Heart right ventricle (tissue), 16 donors: ENCODE data around the gene MKRN2OS. TPM values are rescaled to one million over a fixed set of nuclear protein-coding genes. Genes with fewer than 3 reads are reported as not detected.

Experiments used
- ATAC-seq, 8 donors: fragments of 200-7000 bp; cut with Tn5 transposase; one replicate each; pipeline ENCODE4 v1.9.1; 2020; ENCODE audit warnings: mild to moderate bottlenecking in 8 of 8, moderate library complexity in 8 of 8, moderate number of reproducible peaks in 1 of 8
- DNase-seq, 2 donors: peaks; one replicate each; pipeline ENCODE4 v3.0.0-alpha.2; 2020
- H3K27ac ChIP-seq, 10 donors: fragments of 200-600 bp; sonication (generic) in 2 of 10; one replicate each; pipeline versions ENCODE4 v1.5.0 to v1.8.0; 2020 to 2022; ENCODE audit warnings: mild to moderate bottlenecking in 3 of 10
- H3K27me3 ChIP-seq, 7 donors: fragments of 200-600 bp; one replicate each; pipeline ENCODE4 v1.8.0; 2021 to 2022; ENCODE audit warnings: mild to moderate bottlenecking in 2 of 7
- H3K36me3 ChIP-seq, 9 donors: fragments of 200-600 bp; sonication (generic) in 1 of 9; one replicate each; pipeline versions ENCODE4 v1.5.0 to v1.8.0; 2020 to 2022; ENCODE audit warnings: mild to moderate bottlenecking in 2 of 9
- H3K4me1 ChIP-seq, 9 donors: fragments of 200-600 bp; sonication (generic) in 1 of 9; one replicate each; pipeline versions ENCODE4 v1.5.0 to v1.8.0; 2020 to 2022; ENCODE audit warnings: mild to moderate bottlenecking in 4 of 9
- H3K4me3 ChIP-seq, 10 donors: fragments of 200-600 bp; sonication (generic) in 2 of 10; one replicate each; pipeline versions ENCODE4 v1.5.0 to v1.8.0; 2020 to 2022; ENCODE audit warnings: mild to moderate bottlenecking in 7 of 10, moderate library complexity in 2 of 10
- H3K9me3 ChIP-seq, 11 donors: fragments of 200-600 bp in 10 of 11; sonication (generic) in 2 of 11; one replicate each; pipeline versions ENCODE4 v1.5.0 to v1.8.0; 2013 to 2022; ENCODE audit warnings: mild to moderate bottlenecking in 2 of 11, control low read depth in 1 of 11, moderate library complexity in 1 of 11
- CTCF ChIP-seq, 9 donors: fragments of 200-600 bp; sonication (generic) in 2 of 9; IDR thresholded peaks; one replicate each; pipeline versions ENCODE4 v1.5.0 to v1.8.0; 2021 to 2022; ENCODE audit warnings: antibody characterized with exemption in 9 of 9, mild to moderate bottlenecking in 5 of 9, moderate library complexity in 1 of 9
- WGBS, 2 donors: extraction: QIAGEN DNeasy Blood & Tissue Kit; methylation state at CpG; one replicate each; pipeline ENCODE4 v1.1.7; 2013; ENCODE audit warnings: inconsistent platforms in 1 of 2; 5-methylcytosine and 5-hydroxymethylcytosine counted together
- intact Hi-C, 10 donors: fragments of 100-400 bp; cut with DNase I; formaldehyde crosslinking; loops; one replicate each; pipeline versions ENCODE4 v1.11.1 to v1.14.2; 2022
- polyA plus RNA-seq, 2 donors: library from polyadenylated mRNA; stranded (reverse); fragments of 200-250 nt; gene quantifications; one replicate each; pipeline ENCODE4 v1.2.3, GENCODE V29; 2013
- total RNA-seq, 10 donors: library from RNA; stranded (reverse); fragmentation: NEBNext Ultra II Directional in 3 of 10; extraction: Animal tissue kit (Norgen Biotek cat#: 25700) in 3 of 10; gene quantifications; one replicate each; pipeline versions ENCODE4 v1.2.1 to v1.2.4, GENCODE V29; 2021 to 2023
- donor health status: Arrhythmogenic right ventricular cardiomyopathy.
- donor health status: ischemic (EF 13 %, LVEDD 7.1; RV severe dilation, severe dysfunction).
- donor health status: healthy with polysubstance abuse.
- donor health status: DM: no; HTN: yes; CAD: no.
- donor health status: DM: no; HTN: no; CAD: no.
- donor health status: ischemic (EF 25% LVEDD 6.9; RV normal size, moderate dysfunction).
- donor health status: ischemic (EF 25% LVEDD 5.7; RV mildly dilated, moderate dysfunction).
- donor health status: healthy.
- donor health status: DM: yes; HTN: yes; CAD: no.
- donor health status: Ischemic cardiomyopathy.
- donor health status: ischemic (EF 35%, LVEDD 5.7; RV mildly dilated, moderate dysfunction).
- donor health status: nonischemic (EF 11% LVEDD 7.7; RV severe dilation, severe dysfunction).
- donor health status: DM: yes; HTN: yes; CAD: no.
- donor health status: PGD.
- donor health status: ischemic (EF 29% LVEDD 5.4; RV normal size, mild dysfunction).
- donor health status: nonischemic (EF 23%, LVEDD 6.1; RV moderate dilation, normal function).

MKRN2OS gene
- total and polyA plus RNA-seq, 12 donors, result 0.49 to 9.3 (median 6.2) TPM; not detected in 5

GRCh38 chr3:12585181-12585580, 39.9 kb upstream of the MKRN2OS start:
- Histone ChIP-seq H3K27me3 (no peaks in the 10 kb centered on the region), H3K4me3 (no peak overlapping the region), H3K36me3 (peaks cover 0 to 99% (median 68%) of the 10 kb centered on the region in 9 donors), H3K27ac (no peak overlapping the region), H3K9me3 (no peaks in the 10 kb centered on the region), H3K4me1 (peaks cover 0 to 36% (median 17%) of the 10 kb centered on the region in 9 donors)
- intact Hi-C loops, result loop anchor here in 1 of 10 donors (10.0 kb wide), 1 partner anchor 130 kb away; no protein-coding TSS in a partner anchor
- no peak for TF ChIP-seq CTCF (IDR thresholded peaks at IDR 0.05)
- 65 to 69% methylated on average over 3 of the region's 3 CpGs for WGBS, 2 donors
- no peak for DNase-seq
- no peak for ATAC-seq

- no peaks in the 10 kb centered on the region for H3K27me3 ChIP-seq
- no peaks in the 10 kb centered on the region for H3K9me3 ChIP-seq
- H3K4me1 ChIP-seq, result peaks cover 0 to 37% (median 14%) of the 10 kb centered on the region in 9 donors
- no peak for ATAC-seq
- no peak overlapping the region for H3K27ac ChIP-seq
- H3K36me3 ChIP-seq, result peaks cover 0 to 99% (median 69%) of the 10 kb centered on the region in 9 donors
- no peak for TF ChIP-seq CTCF (IDR thresholded peaks at IDR 0.05)
- intact Hi-C loops, result loop anchor here in 1 of 10 donors (10.0 kb wide), 1 partner anchor 131 kb away; no protein-coding TSS in a partner anchor
- DNase-seq, result no peak
- no peak overlapping the region for H3K4me3 ChIP-seq
- WGBS, 2 donors, result 86 to 91% methylated on average over 2 of the region's 2 CpGs
These were observed 38.8 kb upstream of the MKRN2OS start for GRCh38 chr3:12584083-12584482.

GRCh38 chr3:12583280-12583679, 38.0 kb upstream of the MKRN2OS start:
- Histone ChIP-seq H3K36me3 (peaks cover 0 to 99% (median 71%) of the 10 kb centered on the region in 9 donors), H3K9me3 (no peaks in the 10 kb centered on the region), H3K27me3 (no peaks in the 10 kb centered on the region), H3K4me3 (no peak overlapping the region), H3K27ac (no peak overlapping the region), H3K4me1 (peaks cover 0 to 30% (median 14%) of the 10 kb centered on the region in 9 donors)
- TF ChIP-seq CTCF (IDR thresholded peaks at IDR 0.05), result no peak
- no peak for DNase-seq
- intact Hi-C loops, result loop anchor here in 1 of 10 donors (10.0 kb wide), 1 partner anchor 132 kb away; no protein-coding TSS in a partner anchor
- ATAC-seq, result no peak

- peaks cover 0 to 24% (median 14%) of the 10 kb centered on the region in 9 donors for H3K4me1 ChIP-seq
- H3K36me3 ChIP-seq, result peaks cover 0 to 99% (median 71%) of the 10 kb centered on the region in 9 donors
These were observed 37.4 kb upstream of the MKRN2OS start for GRCh38 chr3:12582730-12583129.

More at GRCh38 chr3:12582730-12583129, 37.4 kb upstream of the MKRN2OS start:
- Histone ChIP-seq H3K9me3 (peaks cover 0 to 2% (median 0%) of the 10 kb centered on the region in 11 donors), H3K27me3 (no peaks in the 10 kb centered on the region), H3K27ac (no peak overlapping the region), H3K4me3 (no peak overlapping the region)
- TF ChIP-seq CTCF (IDR thresholded peaks at IDR 0.05), result no peak
- no peak for DNase-seq
- 79% methylated on average over 4 of the region's 4 CpGs for WGBS, 2 donors
- no peak for ATAC-seq
- intact Hi-C loops, result loop anchor here in 1 of 10 donors (10.0 kb wide), 1 partner anchor 132 kb away; no protein-coding TSS in a partner anchor
